ENCODE measurements around the gene VPREB3. TPM values are rescaled to one million over a fixed set of nuclear protein-coding genes. Genes with fewer than 3 reads are reported as not detected.

The VPREB3 gene
- total RNA-seq, 1 experiment from 2014 or later = 2.4 TPM

GRCh38 chr22:23801238-23801821 is 47.1 kb upstream of the VPREB3 start:
- H3K79me2 ChIP-seq (ENCODE audit: insufficient read depth, low read length) = no peaks in the 10 kb centered on the region
- RAD21 ChIA-PET (ENCODE audit: low non-redundant PET in 1 of 2, low total read pairs in 2 of 2, uncharacterized antibody in 2 of 2, unreplicated experiment in 2 of 2) = no interaction called here
- peaks cover 40 to 57% of the 10 kb centered on the region in 2 experiments for H3K36me3 ChIP-seq (ENCODE audit: control insufficient read depth in 1 of 2, insufficient read depth in 2 of 2, low read length in 2 of 2)
- no TSS peak for BruUV-seq (replicated peaks)
- H3K4me3 ChIP-seq (replicated peaks in 1 of 2; ENCODE audit: low read depth in 1 of 2, low read length in 2 of 2) = no peak overlapping the region
- no peaks in the 10 kb centered on the region for H3K9me2 ChIP-seq (ENCODE audit: insufficient read depth)
- CTCF ChIA-PET = no interaction called here
- no peak overlapping the region for H3K27ac ChIP-seq (ENCODE audit: low read depth, low read length)
- ATAC-seq = no peak
- no peak overlapping the region for H3K4me2 ChIP-seq (ENCODE audit: low read length)
- H4K20me1 ChIP-seq (ENCODE audit: insufficient read depth) = no peaks in the 10 kb centered on the region
- POLR2A ChIA-PET = no interaction called here
- no peaks in the 10 kb centered on the region for H3K9me3 ChIP-seq (ENCODE audit: control insufficient read depth in 1 of 2, insufficient read depth in 1 of 2, low read depth in 1 of 2, low read length in 2 of 2)
- H3K4me1 ChIP-seq (ENCODE audit: control insufficient read depth in 1 of 2, insufficient read depth in 2 of 2, low read length in 2 of 2) = no peaks in the 10 kb centered on the region
- no peak for DNase-seq (ENCODE audit: low read depth, low spot score)
- no peak overlapping the region for H2AFZ ChIP-seq (ENCODE audit: low read depth, low read length, poor library complexity, severe bottlenecking)
- intact Hi-C loops (cut with micrococcal nuclease) = no loop called here
- H3K9ac ChIP-seq (ENCODE audit: low read length) = no peak overlapping the region
- no peaks in the 10 kb centered on the region for H3K27me3 ChIP-seq (ENCODE audit: insufficient read depth, low read length)
- TF ChIP-seq RAD21 (IDR thresholded peaks at IDR 0.05; ENCODE audit: low read depth) (no peak), EGR1 (IDR thresholded peaks at IDR 0.05; ENCODE audit: low read depth) (no peak), ZFX (IDR thresholded peaks at IDR 0.05) (no peak), TCF7L2 (IDR thresholded peaks at IDR 0.05; ENCODE audit: borderline replicate concordance, extremely low read depth, insufficient read depth, insufficient read length) (no peak), POLR2AphosphoS5 (IDR thresholded peaks at IDR 0.05; ENCODE audit: low read depth, low read length) (no peak), YY1 (IDR thresholded peaks at IDR 0.05; ENCODE audit: extremely low read depth, insufficient replicate concordance, low read depth, low read length) (no peak), EZH2 (IDR thresholded peaks at IDR 0.05) (no peak)

- intact Hi-C loops (cut with micrococcal nuclease) = no loop called here
- CTCF ChIA-PET = no interaction called here
- TF ChIP-seq ZFX (IDR thresholded peaks at IDR 0.05) (no peak), EZH2phosphoT487 (IDR thresholded peaks at IDR 0.05; ENCODE audit: borderline replicate concordance) (no peak), REST (IDR thresholded peaks at IDR 0.05; ENCODE audit: low read depth) (no peak), CTCF (IDR thresholded peaks at IDR 0.05 in 2 of 3, conservative IDR thresholded peaks at IDR 0.05 in 1 of 3; ENCODE audit: borderline replicate concordance in 1 of 3, insufficient read depth in 1 of 3, low read depth in 2 of 3, low read length in 2 of 3) (no peak), ATF3 (IDR thresholded peaks at IDR 0.05) (no peak), ZNF274 (IDR thresholded peaks at IDR 0.05; ENCODE audit: low read depth, low read length) (no peak), EGR1 (IDR thresholded peaks at IDR 0.05; ENCODE audit: low read depth) (no peak)
Observed at GRCh38 chr22:23800297-23801237, 46.3 kb upstream of the VPREB3 start.

More at GRCh38 chr22:23800297-23801237, 46.3 kb upstream of the VPREB3 start:
- no peaks in the 10 kb centered on the region for H3K9me3 ChIP-seq (ENCODE audit: control insufficient read depth in 1 of 2, insufficient read depth in 1 of 2, low read depth in 1 of 2, low read length in 2 of 2)
- no peak overlapping the region for H3K9ac ChIP-seq (ENCODE audit: low read length)
- no peaks in the 10 kb centered on the region for H3K27me3 ChIP-seq (ENCODE audit: insufficient read depth, low read length)
- no peak for DNase-seq (ENCODE audit: low read depth, low spot score)
- no peaks in the 10 kb centered on the region for H4K20me1 ChIP-seq (ENCODE audit: insufficient read depth)
- no peak overlapping the region for H3K27ac ChIP-seq (ENCODE audit: low read depth, low read length)
- no peak overlapping the region for H2AFZ ChIP-seq (ENCODE audit: low read depth, low read length, poor library complexity, severe bottlenecking)
- ATAC-seq = no peak
- no peaks in the 10 kb centered on the region for H3K4me1 ChIP-seq (ENCODE audit: control insufficient read depth in 1 of 2, insufficient read depth in 2 of 2, low read length in 2 of 2)
- H3K4me3 ChIP-seq (replicated peaks in 1 of 2; ENCODE audit: low read depth in 1 of 2, low read length in 2 of 2) = no peak overlapping the region
- no peaks in the 10 kb centered on the region for H3K9me2 ChIP-seq (ENCODE audit: insufficient read depth)
- RAD21 ChIA-PET (ENCODE audit: low non-redundant PET in 1 of 2, low total read pairs in 2 of 2, uncharacterized antibody in 2 of 2, unreplicated experiment in 2 of 2) = no interaction called here
- BruUV-seq (replicated peaks) = no TSS peak
- POLR2A ChIA-PET = no interaction called here
- peaks cover 37 to 57% of the 10 kb centered on the region in 2 experiments for H3K36me3 ChIP-seq (ENCODE audit: control insufficient read depth in 1 of 2, insufficient read depth in 2 of 2, low read length in 2 of 2)
- no peaks in the 10 kb centered on the region for H3K79me2 ChIP-seq (ENCODE audit: insufficient read depth, low read length)
- H3K4me2 ChIP-seq (ENCODE audit: low read length) = no peak overlapping the region

Data from HCT116 (cell line).